HG03342 (cell line): ENCODE results near the gene POMT1.
"Not testable (repeated sequence)": the region's sequence is repeated elsewhere in the genome, so short reads cannot be mapped to it uniquely, and the experiment has no call there.

Source experiments
- ATAC-seq: cut with Tn5 transposase; IDR thresholded peaks from one replicate; pipeline ENCODE4 v1.9.1; 2021; ENCODE audit warnings: mild to moderate bottlenecking, moderate library complexity; ENCODE audit not compliant: unreplicated experiment

POMT1 gene

GRCh38 chr9:131495785-131496184 is 6.9 kb upstream of the POMT1 start:
- no peak for ATAC-seq

- ATAC-seq: no peak
Measured at GRCh38 chr9:131496844-131497405, 5.8 kb upstream of the POMT1 start.

- no peak for ATAC-seq
Measured at GRCh38 chr9:131499254-131499767, 3.4 kb upstream of the POMT1 start.

GRCh38 chr9:131500377-131500776 is 2.3 kb upstream of the POMT1 start:
- ATAC-seq: no peak

GRCh38 chr9:131500939-131501541 is 1.7 kb upstream of the POMT1 start:
- no peak for ATAC-seq

GRCh38 chr9:131503626-131504465 is 1.1 kb downstream of the POMT1 start:
- ATAC-seq: no peak

GRCh38 chr9:131505012-131505411 is 2.3 kb downstream of the POMT1 start:
- no peak for ATAC-seq

GRCh38 chr9:131511416-131511815 is 8.7 kb downstream of the POMT1 start:
- no peak for ATAC-seq

GRCh38 chr9:131511880-131512279 is 9.2 kb downstream of the POMT1 start:
- ATAC-seq: no peak

- ATAC-seq: no peak
Measured at GRCh38 chr9:131513177-131513576, 10.5 kb downstream of the POMT1 start.

- ATAC-seq: not testable (repeated sequence)
Measured at GRCh38 chr9:131515559-131516031, 12.9 kb downstream of the POMT1 start.

- no peak for ATAC-seq
Measured at GRCh38 chr9:131516100-131516499, 13.4 kb downstream of the POMT1 start.

- no peak for ATAC-seq
Measured at GRCh38 chr9:131516930-131517329, 14.2 kb downstream of the POMT1 start.

- no peak for ATAC-seq
Measured at GRCh38 chr9:131517761-131518190, 15.1 kb downstream of the POMT1 start.

- ATAC-seq: no peak
Measured at GRCh38 chr9:131518553-131518952, 15.8 kb downstream of the POMT1 start.

GRCh38 chr9:131520503-131520902 is 17.8 kb downstream of the POMT1 start:
- no peak for ATAC-seq

GRCh38 chr9:131521203-131521602 is 18.5 kb downstream of the POMT1 start:
- no peak for ATAC-seq

- ATAC-seq: no peak
Measured at GRCh38 chr9:131521822-131522221, 19.1 kb downstream of the POMT1 start.

GRCh38 chr9:131522257-131523085 is 19.8 kb downstream of the POMT1 start:
- no peak for ATAC-seq

GRCh38 chr9:131523086-131523388 is 20.3 kb downstream of the POMT1 start:
- ATAC-seq: no peak
